ENCODE measurements around the gene TSPAN12.

The TSPAN12 gene

GRCh38 chr7:120813089-120813488 is 44.9 kb downstream of the TSPAN12 start:
- no peak for DNase-seq (ENCODE audit: low read depth in 1 of 2, low spot score in 1 of 2)
- H3K4me3 ChIP-seq (replicated peaks; ENCODE audit: insufficient read depth, low read length): no peak overlapping the region
- H3K27me3 ChIP-seq (ENCODE audit: insufficient read depth, poor library complexity, severe bottlenecking): no peaks in the 10 kb centered on the region
- no peak overlapping the region for H3K27ac ChIP-seq (replicated peaks)
- TF ChIP-seq REST (IDR thresholded peaks at IDR 0.05; ENCODE audit: insufficient replicate concordance, low read depth): no peak
- no peak for TF ChIP-seq CTCF (IDR thresholded peaks at IDR 0.05; ENCODE audit: insufficient read depth, low read length)
- TF ChIP-seq POLR2AphosphoS5 (IDR thresholded peaks at IDR 0.05; ENCODE audit: low read depth): no peak
- no peak for TF ChIP-seq GABPA (IDR thresholded peaks at IDR 0.05; ENCODE audit: low read depth)
- TF ChIP-seq SPI1 (IDR thresholded peaks at IDR 0.05; ENCODE audit: borderline replicate concordance, low read depth): no peak

- TF ChIP-seq SPI1 (IDR thresholded peaks at IDR 0.05; ENCODE audit: borderline replicate concordance, low read depth): no peak
- no peak for TF ChIP-seq CTCF (IDR thresholded peaks at IDR 0.05; ENCODE audit: insufficient read depth, low read length)
- TF ChIP-seq POLR2AphosphoS5 (IDR thresholded peaks at IDR 0.05; ENCODE audit: low read depth): no peak
- no peak for TF ChIP-seq GABPA (IDR thresholded peaks at IDR 0.05; ENCODE audit: low read depth)
- TF ChIP-seq REST (IDR thresholded peaks at IDR 0.05; ENCODE audit: insufficient replicate concordance, low read depth): no peak
- H3K27me3 ChIP-seq (ENCODE audit: insufficient read depth, poor library complexity, severe bottlenecking): no peaks in the 10 kb centered on the region
- no peak for DNase-seq (ENCODE audit: low read depth in 1 of 2, low spot score in 1 of 2)
- no peak overlapping the region for H3K4me3 ChIP-seq (replicated peaks; ENCODE audit: insufficient read depth, low read length)
- H3K27ac ChIP-seq (replicated peaks): no peak overlapping the region
These were observed 48.7 kb downstream of the TSPAN12 start for GRCh38 chr7:120809260-120809659.

- no peak overlapping the region for H3K4me3 ChIP-seq (replicated peaks; ENCODE audit: insufficient read depth, low read length)
- no peak overlapping the region for H3K27ac ChIP-seq (replicated peaks)
- DNase-seq (ENCODE audit: low read depth in 1 of 2, low spot score in 1 of 2): no peak
- TF ChIP-seq SPI1 (IDR thresholded peaks at IDR 0.05; ENCODE audit: borderline replicate concordance, low read depth) (no peak), REST (IDR thresholded peaks at IDR 0.05; ENCODE audit: insufficient replicate concordance, low read depth) (no peak), GABPA (IDR thresholded peaks at IDR 0.05; ENCODE audit: low read depth) (no peak), CTCF (IDR thresholded peaks at IDR 0.05; ENCODE audit: insufficient read depth, low read length) (no peak), POLR2AphosphoS5 (IDR thresholded peaks at IDR 0.05; ENCODE audit: low read depth) (no peak)
- H3K27me3 ChIP-seq (ENCODE audit: insufficient read depth, poor library complexity, severe bottlenecking): no peaks in the 10 kb centered on the region
These were observed 50.6 kb downstream of the TSPAN12 start for GRCh38 chr7:120807390-120807789.

All from HL-60 (cell line).